DLD1 (cell line): ENCODE data around the gene ARHGAP6.
"Not testable (repeated sequence)": the region's sequence is repeated elsewhere in the genome, so short reads cannot be mapped to it uniquely, and the experiment has no call there.

ENCODE experiments used
- in situ Hi-C: cut with HindIII; loops from 2 replicates; pipeline ENCODE4 v1.10.0; 2017; ENCODE audit warnings: low sequenced_read_pairs

ARHGAP6 gene

GRCh38 chrX:11647138-11647537, 18.6 kb downstream of the ARHGAP6 start:
- in situ Hi-C loops = no loop called here

GRCh38 chrX:11641349-11642065, 24.2 kb downstream of the ARHGAP6 start:
- in situ Hi-C loops = no loop called here

DNA sequence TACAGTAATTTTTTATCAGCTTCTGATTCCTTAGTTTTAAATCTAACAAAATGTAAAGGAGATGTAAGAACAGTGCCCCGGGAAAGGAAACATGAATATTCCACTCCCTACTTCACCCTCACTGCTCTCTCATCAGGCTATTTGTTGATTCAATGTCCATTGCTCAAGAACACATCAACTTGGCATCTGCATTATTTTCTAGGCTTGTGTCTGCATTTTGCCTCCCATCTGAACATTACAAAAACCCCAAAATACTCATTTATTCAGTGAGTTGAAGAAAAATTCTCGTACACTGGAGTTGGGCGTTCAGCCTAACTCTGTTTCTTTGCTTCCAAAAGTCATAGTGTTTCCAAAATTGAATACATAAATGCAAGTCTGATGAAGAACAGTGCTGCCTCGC, 25.6 kb downstream of the ARHGAP6 start:
- in situ Hi-C loops = no loop called here

- in situ Hi-C loops = no loop called here
Measured at GRCh38 chrX:11632732-11633131, 33.0 kb downstream of the ARHGAP6 start.

GRCh38 chrX:11629593-11630211, 36.0 kb downstream of the ARHGAP6 start:
- in situ Hi-C loops = no loop called here

DNA sequence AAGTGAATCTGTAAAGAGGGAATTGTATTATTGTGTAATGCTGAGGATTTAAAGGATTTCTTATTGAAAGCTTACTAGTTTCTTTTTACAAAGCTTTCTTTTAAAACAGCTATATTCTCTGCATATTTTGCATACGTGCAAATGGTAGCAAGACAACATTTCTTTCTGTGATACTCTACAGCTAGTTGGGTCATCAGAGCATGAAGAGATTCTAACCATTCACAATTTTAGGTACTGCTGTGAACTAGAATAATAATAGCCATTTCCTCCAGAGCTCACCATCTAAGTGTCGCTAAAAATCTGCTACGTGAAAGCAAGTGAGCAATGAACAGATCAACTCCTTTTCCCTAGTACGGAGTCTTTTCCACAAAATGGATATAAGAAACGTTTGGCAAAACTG, 37.3 kb downstream of the ARHGAP6 start:
- in situ Hi-C loops = no loop called here

- in situ Hi-C loops = no loop called here
Measured at GRCh38 chrX:11626351-11626750, 39.4 kb downstream of the ARHGAP6 start.

DNA sequence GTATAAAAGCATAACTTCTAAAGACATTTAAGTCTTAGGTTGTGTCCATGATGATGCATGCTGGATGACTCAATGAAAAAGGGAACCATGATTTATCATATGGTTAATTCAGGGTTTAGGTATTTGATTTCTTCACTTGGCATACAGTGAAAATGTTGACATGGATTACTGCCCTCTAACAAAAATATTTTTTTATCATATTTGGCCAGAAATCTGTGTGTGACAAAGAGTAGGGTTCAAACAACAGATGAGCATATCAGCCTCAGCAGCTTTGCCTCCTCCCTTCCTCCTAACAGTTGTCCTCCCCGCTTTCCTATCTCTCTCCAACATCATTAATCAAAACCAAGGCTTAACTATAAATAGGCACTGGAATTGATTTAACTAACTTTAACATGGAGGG, 46.3 kb downstream of the ARHGAP6 start:
- in situ Hi-C loops = no loop called here

GRCh38 chrX:11614253-11614652, 51.5 kb downstream of the ARHGAP6 start:
- in situ Hi-C loops = not testable (repeated sequence)

DNA sequence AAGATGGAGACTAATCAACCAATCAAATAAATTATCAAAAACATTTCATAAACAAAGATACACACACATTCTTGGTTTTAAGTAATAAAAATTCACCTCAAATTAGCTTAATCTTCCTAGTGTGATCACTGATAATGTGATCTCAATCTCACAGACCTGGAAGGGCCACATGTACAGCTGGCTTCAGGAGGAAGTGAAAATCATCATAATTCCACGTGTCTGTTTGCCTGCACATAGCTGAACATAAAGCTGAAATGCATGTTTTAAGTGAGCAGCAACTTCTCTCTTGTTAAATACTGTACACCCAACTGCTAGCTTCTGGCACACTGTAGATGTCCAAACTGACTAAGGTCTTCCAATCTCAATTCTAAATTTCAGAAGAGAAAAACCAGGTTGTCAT, 53.8 kb downstream of the ARHGAP6 start:
- in situ Hi-C loops = no loop called here

DNA sequence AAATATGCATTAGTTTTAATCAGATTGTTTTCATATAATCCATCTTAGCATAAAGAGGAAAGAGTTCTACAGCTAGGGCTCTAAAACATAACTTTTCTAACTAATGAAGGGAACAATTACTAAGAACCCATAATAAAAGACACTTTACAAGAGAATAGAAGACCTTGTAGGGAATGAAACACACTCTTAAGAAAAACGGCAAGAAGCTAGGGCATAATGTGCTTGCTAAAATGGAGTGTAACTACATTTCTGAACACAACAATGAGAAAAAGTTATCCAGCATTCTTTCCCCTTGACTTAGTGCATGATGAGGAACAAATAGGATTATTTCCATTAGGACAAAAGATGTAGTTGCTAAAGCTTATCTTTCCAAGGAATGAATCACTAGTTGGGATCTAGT, 54.6 kb downstream of the ARHGAP6 start:
- in situ Hi-C loops = no loop called here

DNA sequence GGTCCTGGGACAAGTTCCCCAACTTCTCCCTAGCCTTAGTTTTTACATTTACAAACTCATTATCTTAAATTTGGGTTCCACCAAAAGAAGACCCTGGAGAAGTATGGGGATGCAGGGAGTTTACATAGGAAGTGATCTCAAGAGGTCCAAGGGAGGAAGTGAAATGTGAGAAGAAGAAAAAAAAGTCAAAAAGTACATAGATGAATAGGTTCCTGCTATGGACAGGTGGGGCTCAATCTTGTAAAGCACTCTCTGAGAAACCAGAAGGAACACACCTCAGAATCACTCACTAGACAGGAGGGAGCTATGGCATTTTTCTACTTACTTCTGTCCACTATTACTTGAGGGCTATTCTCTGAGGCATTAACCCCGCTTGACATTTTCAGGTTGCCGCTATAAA, 56.6 kb downstream of the ARHGAP6 start:
- in situ Hi-C loops = no loop called here

DNA sequence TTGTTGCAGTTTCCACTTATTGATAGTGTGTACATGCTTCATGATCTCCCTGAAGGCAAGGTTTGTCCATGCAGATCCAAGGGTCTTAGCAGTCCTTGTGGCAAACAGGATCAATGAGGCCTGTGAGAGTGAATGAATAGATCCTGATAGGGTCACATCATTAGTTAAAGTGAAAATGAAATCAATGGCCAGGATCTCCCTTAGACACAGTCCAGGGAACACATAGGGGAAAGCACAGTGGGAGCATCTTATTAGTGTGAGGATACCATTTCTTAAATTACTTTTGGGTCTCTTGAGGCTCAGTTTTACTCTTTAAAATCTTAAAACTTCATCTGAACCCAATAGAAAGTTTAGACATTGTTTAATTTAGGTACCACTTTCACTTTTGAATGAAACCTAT, 59.3 kb downstream of the ARHGAP6 start:
- in situ Hi-C loops = no loop called here

DNA sequence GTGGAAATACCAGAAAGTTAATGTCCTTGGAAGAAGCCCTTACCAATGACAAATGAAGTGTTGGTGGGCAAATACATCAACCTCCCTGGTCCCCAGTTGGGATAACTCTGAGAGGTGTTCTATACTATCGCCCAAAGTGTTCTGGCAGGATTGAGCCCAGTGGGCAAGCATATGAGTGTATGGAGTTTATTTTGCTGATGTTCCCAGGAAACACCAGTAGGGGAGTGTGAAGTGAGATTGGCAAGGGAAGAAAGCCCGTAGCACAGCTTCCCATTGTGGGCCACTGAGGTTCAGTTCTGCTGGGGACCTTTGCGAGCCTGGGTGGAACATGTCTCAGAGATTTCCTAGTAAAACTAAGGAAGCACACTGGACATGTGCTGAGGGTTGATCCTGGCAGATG, 65.1 kb downstream of the ARHGAP6 start:
- in situ Hi-C loops = no loop called here

DNA sequence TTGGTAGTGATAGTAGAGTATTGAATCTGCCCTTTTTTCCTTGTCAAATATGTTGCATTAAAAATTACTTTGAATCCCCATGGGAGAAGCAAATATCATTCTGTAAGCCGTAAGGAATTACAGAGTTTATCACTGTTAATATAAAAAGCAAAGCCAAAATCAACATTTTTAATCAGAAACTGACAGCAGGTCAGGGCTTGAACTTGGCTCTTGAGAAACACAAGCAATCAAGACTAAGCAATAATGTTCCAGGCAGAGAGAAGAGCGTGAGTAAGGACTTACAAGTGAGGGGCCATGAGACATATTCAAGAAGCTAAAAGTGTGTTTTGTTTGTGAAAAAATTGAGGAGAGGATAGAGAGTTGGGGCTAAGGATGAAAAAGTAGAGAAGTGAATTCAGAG, 68.2 kb downstream of the ARHGAP6 start:
- in situ Hi-C loops = no loop called here

DNA sequence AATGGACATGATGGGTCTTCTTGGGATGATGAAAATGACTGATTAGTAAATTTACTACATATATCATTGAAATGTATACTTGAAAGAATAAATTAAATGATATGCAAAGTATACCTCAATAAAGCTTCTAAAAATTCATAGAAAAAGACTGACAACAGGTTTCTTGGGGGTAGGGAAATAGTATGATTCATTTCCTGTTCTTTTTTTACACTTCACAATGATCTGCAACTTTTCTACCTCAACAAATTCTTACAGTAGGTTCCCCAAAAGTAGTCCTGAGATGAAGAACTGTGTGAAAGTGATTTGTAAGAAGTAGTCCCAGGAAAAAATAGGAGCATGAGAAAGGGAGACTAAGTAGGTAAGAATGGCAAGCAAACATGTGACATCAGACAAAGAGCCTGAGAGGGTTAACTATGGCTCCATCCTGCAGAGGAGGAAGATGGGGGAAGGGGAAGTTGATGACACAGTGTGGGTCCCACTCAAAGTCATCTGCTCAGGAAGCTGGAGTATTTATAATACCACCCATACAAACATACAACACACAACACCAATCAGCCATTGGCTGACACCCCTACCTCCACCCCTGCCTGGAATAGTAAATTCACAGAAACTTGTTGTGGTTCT, 73.9 kb downstream of the ARHGAP6 start:
- in situ Hi-C loops = no loop called here

DNA sequence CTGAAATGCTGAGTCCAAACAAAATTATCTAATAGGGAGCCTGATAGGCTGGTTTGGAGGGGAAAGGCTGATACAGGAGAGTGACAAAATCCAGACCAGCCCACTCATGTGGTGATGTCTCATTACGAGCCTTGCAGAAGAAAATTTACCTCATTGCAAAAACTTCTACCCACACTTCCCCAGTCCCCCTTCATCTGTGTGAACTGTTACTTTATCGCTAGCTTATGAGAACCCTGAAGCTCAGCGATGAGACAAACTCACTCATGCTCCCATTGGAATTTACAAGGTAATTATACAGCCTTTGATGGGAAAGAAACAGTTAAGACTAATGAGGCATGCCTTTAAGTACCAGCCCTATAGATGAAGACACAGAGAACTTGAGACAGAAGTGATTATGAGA, 76.1 kb downstream of the ARHGAP6 start:
- in situ Hi-C loops = no loop called here

- in situ Hi-C loops = no loop called here
Measured at GRCh38 chrX:11588097-11588496, 77.6 kb downstream of the ARHGAP6 start.

GRCh38 chrX:11585174-11585573, 80.5 kb downstream of the ARHGAP6 start:
- in situ Hi-C loops = no loop called here

- in situ Hi-C loops = no loop called here
Measured at GRCh38 chrX:11580789-11581188, 84.9 kb downstream of the ARHGAP6 start.

DNA sequence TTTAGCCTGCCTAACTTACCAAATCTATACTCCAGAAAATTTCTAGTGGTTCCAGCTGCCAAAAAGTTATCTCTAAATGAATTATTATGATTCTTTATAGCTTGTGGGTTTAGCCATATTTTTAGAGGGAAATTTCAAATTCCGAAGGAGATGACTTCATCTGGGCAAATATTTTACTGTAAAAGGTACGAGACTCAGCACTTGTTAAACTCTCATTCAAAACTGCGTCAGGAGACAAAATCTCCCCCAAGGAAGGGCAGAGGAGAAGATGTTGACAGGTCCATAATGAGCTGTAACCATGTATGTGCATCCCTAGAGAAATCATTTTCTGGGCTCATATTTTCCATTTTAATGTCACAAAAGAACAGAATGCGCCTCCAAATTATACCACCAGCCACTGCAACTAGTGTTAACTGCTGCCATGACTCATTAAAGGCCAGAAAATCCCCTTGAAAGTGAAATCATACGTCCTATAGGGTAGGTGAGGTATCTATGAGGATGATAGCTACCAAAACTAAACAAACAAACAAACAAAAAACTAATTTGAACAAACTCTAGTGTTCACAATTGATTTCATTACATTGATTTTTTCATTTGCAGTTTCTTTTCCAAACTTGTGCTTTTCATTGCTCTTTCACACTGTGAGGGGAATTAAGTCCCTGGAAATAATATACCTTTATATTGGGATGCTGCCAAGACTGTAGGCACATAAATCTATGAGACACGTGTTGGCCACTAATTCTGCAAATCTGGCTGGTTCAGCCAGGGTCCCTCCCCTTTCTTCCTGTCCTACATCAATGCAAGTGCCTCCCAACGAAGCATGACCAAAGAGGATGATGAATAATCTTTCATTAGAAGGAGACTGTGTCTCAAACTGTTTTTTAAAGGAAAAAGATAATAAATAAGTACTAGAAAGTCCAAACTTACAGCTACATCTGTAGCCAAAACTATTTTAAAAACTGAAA, 85.8 kb downstream of the ARHGAP6 start:
- in situ Hi-C loops = no loop called here
